GM20000 (cell line): Measurements from ENCODE around the gene CH25H.
"Not testable (repeated sequence)": the region's sequence is repeated elsewhere in the genome, so short reads cannot be mapped to it uniquely, and the experiment has no call there.

Source experiments
- DNase-seq: peaks from one replicate; pipeline ENCODE4 v3.0.0; 2012; ENCODE audit warnings: low spot score
- CTCF ChIP-seq: IDR thresholded peaks from 2 replicates; pipeline ENCODE4 v1.5.1; 2012; ENCODE audit warnings: mild to moderate bottlenecking, control low read depth; ENCODE audit errors: extremely low read depth, missing control alignments

CH25H gene

GRCh38 chr10:89171996-89172395 is 35.1 kb downstream of the CH25H start:
- no peak for DNase-seq
- no peak for TF ChIP-seq CTCF

DNA sequence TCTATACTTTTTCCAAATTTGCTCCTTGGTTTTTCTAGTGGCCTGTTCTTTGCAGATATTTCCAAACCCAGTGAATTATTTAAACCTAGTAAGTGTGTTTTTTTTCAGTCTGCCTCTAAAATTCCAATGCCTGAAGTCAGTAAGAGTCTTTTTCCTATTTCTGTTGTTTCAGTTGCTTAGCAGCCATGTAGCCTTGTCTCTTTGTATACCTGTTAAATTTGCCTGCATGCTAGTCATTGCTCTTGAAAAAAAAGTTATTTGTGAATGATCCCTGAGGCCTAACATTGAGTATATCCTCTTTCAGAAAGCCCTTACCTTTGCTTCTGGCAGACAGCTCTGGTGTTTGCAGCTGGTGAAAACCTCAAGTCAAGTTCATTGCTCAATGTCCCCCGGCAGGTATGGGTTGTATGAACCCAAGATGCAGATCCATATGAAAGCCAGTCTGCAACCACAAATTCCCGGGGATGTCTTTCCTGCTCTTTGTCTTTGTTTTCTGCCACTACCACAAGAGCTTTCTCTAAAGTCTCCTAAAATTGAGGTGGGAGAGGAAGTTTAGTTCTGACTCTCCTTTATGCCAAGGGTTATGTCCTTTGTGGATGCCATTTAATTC is 35.7 kb downstream of the CH25H start:
- DNase-seq = no peak

GRCh38 chr10:89168354-89168900 is 38.7 kb downstream of the CH25H start:
- not testable (repeated sequence) for DNase-seq

More for the DNA sequence above, 35.7 kb downstream of the CH25H start:
- TF ChIP-seq CTCF = no peak

DNA sequence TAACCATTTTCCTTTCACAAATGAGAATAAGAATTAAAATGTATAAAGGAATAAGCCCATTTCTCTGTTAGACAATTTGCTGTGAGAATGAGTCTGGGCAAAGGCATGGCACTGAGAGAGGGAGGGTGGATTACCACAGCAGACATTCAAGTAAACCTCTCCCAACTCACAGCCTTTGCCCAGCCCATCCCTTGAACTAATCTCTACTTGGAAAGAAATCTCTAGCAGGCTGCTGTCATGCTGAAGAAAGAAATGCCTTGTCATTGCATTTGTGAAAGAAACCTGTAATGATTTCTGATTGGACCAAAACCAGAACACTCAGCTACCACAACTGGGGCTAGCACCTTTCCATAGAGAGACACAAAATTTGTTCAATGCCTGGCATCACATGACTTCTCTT is 39.2 kb downstream of the CH25H start:
- DNase-seq = no peak
- TF ChIP-seq CTCF = no peak

DNA sequence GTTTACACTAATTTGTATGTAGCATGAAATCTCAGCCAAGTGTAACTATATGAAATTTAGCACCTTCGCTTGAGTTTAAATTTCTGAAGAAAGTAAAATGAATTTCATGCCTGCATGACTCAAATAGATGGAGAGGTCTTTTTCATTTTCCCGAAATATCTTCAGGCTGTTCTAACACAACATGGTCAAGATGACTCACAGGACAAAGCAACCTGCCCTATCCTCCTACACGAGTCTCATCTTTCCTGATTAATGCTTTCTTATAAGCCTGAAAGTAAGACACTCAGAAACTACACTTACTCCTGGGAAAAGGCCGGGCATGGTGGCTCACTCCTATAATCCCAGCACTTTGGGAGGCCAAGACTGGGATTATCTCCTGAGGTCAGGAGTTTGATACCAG is 41.2 kb downstream of the CH25H start:
- TF ChIP-seq CTCF = no peak
- no peak for DNase-seq

GRCh38 chr10:89164920-89165319 is 42.2 kb downstream of the CH25H start:
- no peak for TF ChIP-seq CTCF
- DNase-seq = no peak

- DNase-seq = no peak
- no peak for TF ChIP-seq CTCF
Observed at GRCh38 chr10:89164080-89164479, 43.0 kb downstream of the CH25H start.
